Measurements from ENCODE around the gene ADORA3.
"Not testable (repeated sequence)": the region's sequence is repeated elsewhere in the genome, so short reads cannot be mapped to it uniquely, and the experiment has no call there.

ADORA3 gene

GRCh38 chr1:111503585-111504060 is at the start of gene ADORA3, which contains the start of gene TMIGD3:
Gene ADORA3, minus strand, starts transcription at chr1:111503633. Its CDS starts 279 bp downstream, at chr1:111503354.
Gene TMIGD3, minus strand, starts transcription at chr1:111503633. Its CDS starts 279 bp downstream, at chr1:111503354.
- DNase-seq (ENCODE audit: low spot score), result peak; percentile 38

- DNase-seq (ENCODE audit: low spot score), result no peak
Observed at GRCh38 chr1:111553196-111553595, 49.8 kb upstream of the ADORA3 start.

- DNase-seq (ENCODE audit: low spot score), result no peak
Observed at GRCh38 chr1:111552587-111552986, 49.2 kb upstream of the ADORA3 start.

GRCh38 chr1:111551623-111552411 is 48.4 kb upstream of the ADORA3 start:
- DNase-seq (ENCODE audit: low spot score), result no peak

GRCh38 chr1:111547786-111548185 is 44.4 kb upstream of the ADORA3 start:
- not testable (repeated sequence) for DNase-seq (ENCODE audit: low spot score)

GRCh38 chr1:111542187-111542586 is 38.8 kb upstream of the ADORA3 start:
- no peak for DNase-seq (ENCODE audit: low spot score)

GRCh38 chr1:111541721-111542120 is 38.3 kb upstream of the ADORA3 start:
- DNase-seq (ENCODE audit: low spot score), result no peak

GRCh38 chr1:111540928-111541327 is 37.5 kb upstream of the ADORA3 start:
- no peak for DNase-seq (ENCODE audit: low spot score)

- no peak for DNase-seq (ENCODE audit: low spot score)
Observed at GRCh38 chr1:111538343-111539025, 35.1 kb upstream of the ADORA3 start.

- no peak for DNase-seq (ENCODE audit: low spot score)
Observed at GRCh38 chr1:111535256-111536191, 32.1 kb upstream of the ADORA3 start.

GRCh38 chr1:111520053-111520452 is 16.6 kb upstream of the ADORA3 start:
- DNase-seq (ENCODE audit: low spot score), result no peak

GRCh38 chr1:111517469-111518225 is 14.2 kb upstream of the ADORA3 start:
- peak; percentile 11 for DNase-seq (ENCODE audit: low spot score)

- DNase-seq (ENCODE audit: low spot score), result peak; percentile 43
Observed at GRCh38 chr1:111516005-111516535, 12.6 kb upstream of the ADORA3 start.

- no peak for DNase-seq (ENCODE audit: low spot score)
Observed at GRCh38 chr1:111515291-111516004, 12.0 kb upstream of the ADORA3 start.

- no peak for DNase-seq (ENCODE audit: low spot score)
Observed at GRCh38 chr1:111513410-111514020, 10.1 kb upstream of the ADORA3 start.

GRCh38 chr1:111512931-111513330 is 9.5 kb upstream of the ADORA3 start:
- DNase-seq (ENCODE audit: low spot score), result no peak

- DNase-seq (ENCODE audit: low spot score), result no peak
Observed at GRCh38 chr1:111512132-111512889, 8.9 kb upstream of the ADORA3 start.

GRCh38 chr1:111511370-111511769 is 7.9 kb upstream of the ADORA3 start:
- no peak for DNase-seq (ENCODE audit: low spot score)

GRCh38 chr1:111509997-111510375 is 6.6 kb upstream of the ADORA3 start:
- DNase-seq (ENCODE audit: low spot score), result no peak
